Activated naive CD4-positive, alpha-beta T cell treated with anti-CD3 and anti-CD28 coated beads, Interleukin-2, amount 50 U/mL, for 24 hours (primary cell): ENCODE measurements around the gene SNX21.
A peak's percentile ranks its signal among the peaks of the same experiment; 100 is the strongest.
"Not testable (repeated sequence)": the region's sequence is repeated elsewhere in the genome, so short reads cannot be mapped to it uniquely, and the experiment has no call there.

ENCODE experiments used
- H3K27ac Mint-ChIP-seq: one replicate; pipeline ENCODE4 v1.8.0; 2021; ENCODE audit warnings: mild to moderate bottlenecking, mixed read lengths
- H3K27me3 Mint-ChIP-seq: one replicate; pipeline ENCODE4 v1.8.0; 2021; ENCODE audit warnings: mixed read lengths
- H3K36me3 Mint-ChIP-seq: one replicate; pipeline ENCODE4 v1.8.0; 2021; ENCODE audit warnings: mixed read lengths
- H3K4me1 Mint-ChIP-seq: one replicate; pipeline ENCODE4 v1.8.0; 2021; ENCODE audit warnings: mixed read lengths
- H3K4me3 Mint-ChIP-seq: one replicate; pipeline ENCODE4 v1.8.0; 2021; ENCODE audit warnings: mild to moderate bottlenecking, mixed read lengths
- H3K9me3 Mint-ChIP-seq: one replicate; pipeline ENCODE4 v1.8.0; 2021; ENCODE audit warnings: mixed read lengths

Gene SNX21

GRCh38 chr20:45816951-45817350, 16.6 kb upstream of the SNX21 start:
- H3K4me1 Mint-ChIP-seq, result peaks cover 12% of the 10 kb centered on the region

GRCh38 chr20:45817376-45818194, 16.0 kb upstream of the SNX21 start:
- no peaks in the 10 kb centered on the region for H3K9me3 Mint-ChIP-seq
- no peaks in the 10 kb centered on the region for H3K36me3 Mint-ChIP-seq
- H3K27ac Mint-ChIP-seq, result no peak overlapping the region
- peaks cover 9% of the 10 kb centered on the region for H3K4me1 Mint-ChIP-seq
- no peak overlapping the region for H3K4me3 Mint-ChIP-seq
- H3K27me3 Mint-ChIP-seq, result peaks cover 5% of the 10 kb centered on the region

More at GRCh38 chr20:45816951-45817350, 16.6 kb upstream of the SNX21 start:
- Mint-ChIP-seq H3K27ac (no peak overlapping the region), H3K9me3 (no peaks in the 10 kb centered on the region), H3K4me3 (no peak overlapping the region), H3K27me3 (peaks cover 2% of the 10 kb centered on the region), H3K36me3 (no peaks in the 10 kb centered on the region)

GRCh38 chr20:45818239-45818638, 15.4 kb upstream of the SNX21 start:
- Mint-ChIP-seq H3K27me3 (peaks cover 7% of the 10 kb centered on the region), H3K4me1 (peaks cover 5% of the 10 kb centered on the region), H3K9me3 (no peaks in the 10 kb centered on the region), H3K27ac (no peak overlapping the region), H3K36me3 (no peaks in the 10 kb centered on the region), H3K4me3 (no peak overlapping the region)

GRCh38 chr20:45819466-45819865, 14.1 kb upstream of the SNX21 start:
- no peaks in the 10 kb centered on the region for H3K9me3 Mint-ChIP-seq
- H3K4me3 Mint-ChIP-seq, result no peak overlapping the region
- H3K36me3 Mint-ChIP-seq, result no peaks in the 10 kb centered on the region
- H3K27ac Mint-ChIP-seq, result no peak overlapping the region
- H3K27me3 Mint-ChIP-seq, result peaks cover 15% of the 10 kb centered on the region
- peaks cover 14% of the 10 kb centered on the region for H3K4me1 Mint-ChIP-seq

- Mint-ChIP-seq H3K4me1 (peaks cover 18% of the 10 kb centered on the region), H3K4me3 (no peak overlapping the region)
Observed at GRCh38 chr20:45821947-45822346, 11.7 kb upstream of the SNX21 start.

GRCh38 chr20:45822857-45823256, 10.7 kb upstream of the SNX21 start:
- Mint-ChIP-seq H3K36me3 (no peaks in the 10 kb centered on the region), H3K4me1 (peaks cover 18% of the 10 kb centered on the region), H3K4me3 (no peak overlapping the region), H3K9me3 (no peaks in the 10 kb centered on the region), H3K27me3 (peaks cover 18% of the 10 kb centered on the region), H3K27ac (no peak overlapping the region)

More at GRCh38 chr20:45821947-45822346, 11.7 kb upstream of the SNX21 start:
- no peak overlapping the region for H3K27ac Mint-ChIP-seq
- H3K36me3 Mint-ChIP-seq, result no peaks in the 10 kb centered on the region
- H3K27me3 Mint-ChIP-seq, result peaks cover 18% of the 10 kb centered on the region
- H3K9me3 Mint-ChIP-seq, result no peaks in the 10 kb centered on the region

GRCh38 chr20:45823949-45824835, 9.4 kb upstream of the SNX21 start:
- Mint-ChIP-seq H3K27me3 (peaks cover 18% of the 10 kb centered on the region), H3K27ac (peak overlapping the region; percentile 38)

GRCh38 chr20:45826381-45827019, 7.1 kb upstream of the SNX21 start:
- Mint-ChIP-seq H3K4me1 (peaks cover 18% of the 10 kb centered on the region), H3K27ac (no peak overlapping the region), H3K9me3 (no peaks in the 10 kb centered on the region), H3K4me3 (no peak overlapping the region), H3K27me3 (peaks cover 15% of the 10 kb centered on the region), H3K36me3 (no peaks in the 10 kb centered on the region)

More at GRCh38 chr20:45823949-45824835, 9.4 kb upstream of the SNX21 start:
- Mint-ChIP-seq H3K4me1 (peaks cover 18% of the 10 kb centered on the region), H3K9me3 (no peaks in the 10 kb centered on the region), H3K4me3 (peak overlapping the region; percentile 78), H3K36me3 (no peaks in the 10 kb centered on the region)

- no peak within 1 kb of the TSS for H3K27ac Mint-ChIP-seq
- no peaks in the 10 kb centered on the region for H3K36me3 Mint-ChIP-seq
- H3K9me3 Mint-ChIP-seq, result no peaks in the 10 kb centered on the region
- peaks cover 18% of the 10 kb centered on the region for H3K4me1 Mint-ChIP-seq
- no peak within 1 kb of the TSS for H3K4me3 Mint-ChIP-seq
- peaks cover 15% of the 10 kb centered on the region for H3K27me3 Mint-ChIP-seq
Observed at GRCh38 chr20:45827030-45827652, 6.5 kb upstream of the SNX21 start, which contains the start of gene TNNC2. Gene TNNC2, minus strand, starts transcription at chr20:45827312. Its CDS starts 64 bp downstream, at chr20:45827248.

GRCh38 chr20:45827712-45828111, 5.9 kb upstream of the SNX21 start:
- H3K36me3 Mint-ChIP-seq, result no peaks in the 10 kb centered on the region
- H3K4me1 Mint-ChIP-seq, result peaks cover 18% of the 10 kb centered on the region
- H3K27me3 Mint-ChIP-seq, result peaks cover 13% of the 10 kb centered on the region
- H3K27ac Mint-ChIP-seq, result no peak overlapping the region
- no peak overlapping the region for H3K4me3 Mint-ChIP-seq
- H3K9me3 Mint-ChIP-seq, result no peaks in the 10 kb centered on the region

GRCh38 chr20:45828589-45828988, 5.0 kb upstream of the SNX21 start:
- H3K9me3 Mint-ChIP-seq, result no peaks in the 10 kb centered on the region
- no peak overlapping the region for H3K4me3 Mint-ChIP-seq
- peaks cover 21% of the 10 kb centered on the region for H3K4me1 Mint-ChIP-seq
- no peaks in the 10 kb centered on the region for H3K36me3 Mint-ChIP-seq
- peaks cover 10% of the 10 kb centered on the region for H3K27me3 Mint-ChIP-seq
- H3K27ac Mint-ChIP-seq, result no peak overlapping the region

GRCh38 chr20:45829673-45830106, 3.9 kb upstream of the SNX21 start:
- not testable (repeated sequence) for H3K27me3 Mint-ChIP-seq, H3K9me3 Mint-ChIP-seq, H3K4me3 Mint-ChIP-seq, H3K27ac Mint-ChIP-seq, H3K36me3 Mint-ChIP-seq
- peaks cover 11% of the 10 kb centered on the region for H3K4me1 Mint-ChIP-seq

- no peaks in the 10 kb centered on the region for H3K9me3 Mint-ChIP-seq
- peak overlapping the region; percentile 86 for H3K4me3 Mint-ChIP-seq
- no peak overlapping the region for H3K27ac Mint-ChIP-seq
- H3K36me3 Mint-ChIP-seq, result no peaks in the 10 kb centered on the region
- H3K4me1 Mint-ChIP-seq, result peaks cover 8% of the 10 kb centered on the region
- no peaks in the 10 kb centered on the region for H3K27me3 Mint-ChIP-seq
Observed at GRCh38 chr20:45832619-45833018, 980 bp upstream of the SNX21 start.

GRCh38 chr20:45833883-45834796, 541 bp downstream of the SNX21 start:
- Mint-ChIP-seq H3K27ac (no peak overlapping the region), H3K9me3 (no peaks in the 10 kb centered on the region), H3K4me3 (peak overlapping the region; percentile 58)

More at GRCh38 chr20:45833883-45834796, 541 bp downstream of the SNX21 start:
- H3K27me3 Mint-ChIP-seq, result no peaks in the 10 kb centered on the region
- H3K36me3 Mint-ChIP-seq, result no peaks in the 10 kb centered on the region
- H3K4me1 Mint-ChIP-seq, result peaks cover 8% of the 10 kb centered on the region
